NOMO-1 treated with DMSO at 0.1 percent for 48 hours (cell line): ENCODE results near the gene IGFBP3.
"Not testable (repeated sequence)": the region's sequence is repeated elsewhere in the genome, so short reads cannot be mapped to it uniquely, and the experiment has no call there.

Experiments used
- DNase-seq: peaks from one replicate; lab custom pipeline; 2025; ENCODE audit not compliant: unreplicated experiment; lab: John Stamatoyannopoulos, UW

Gene IGFBP3, protein sequence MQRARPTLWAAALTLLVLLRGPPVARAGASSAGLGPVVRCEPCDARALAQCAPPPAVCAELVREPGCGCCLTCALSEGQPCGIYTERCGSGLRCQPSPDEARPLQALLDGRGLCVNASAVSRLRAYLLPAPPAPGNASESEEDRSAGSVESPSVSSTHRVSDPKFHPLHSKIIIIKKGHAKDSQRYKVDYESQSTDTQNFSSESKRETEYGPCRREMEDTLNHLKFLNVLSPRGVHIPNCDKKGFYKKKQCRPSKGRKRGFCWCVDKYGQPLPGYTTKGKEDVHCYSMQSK

DNA sequence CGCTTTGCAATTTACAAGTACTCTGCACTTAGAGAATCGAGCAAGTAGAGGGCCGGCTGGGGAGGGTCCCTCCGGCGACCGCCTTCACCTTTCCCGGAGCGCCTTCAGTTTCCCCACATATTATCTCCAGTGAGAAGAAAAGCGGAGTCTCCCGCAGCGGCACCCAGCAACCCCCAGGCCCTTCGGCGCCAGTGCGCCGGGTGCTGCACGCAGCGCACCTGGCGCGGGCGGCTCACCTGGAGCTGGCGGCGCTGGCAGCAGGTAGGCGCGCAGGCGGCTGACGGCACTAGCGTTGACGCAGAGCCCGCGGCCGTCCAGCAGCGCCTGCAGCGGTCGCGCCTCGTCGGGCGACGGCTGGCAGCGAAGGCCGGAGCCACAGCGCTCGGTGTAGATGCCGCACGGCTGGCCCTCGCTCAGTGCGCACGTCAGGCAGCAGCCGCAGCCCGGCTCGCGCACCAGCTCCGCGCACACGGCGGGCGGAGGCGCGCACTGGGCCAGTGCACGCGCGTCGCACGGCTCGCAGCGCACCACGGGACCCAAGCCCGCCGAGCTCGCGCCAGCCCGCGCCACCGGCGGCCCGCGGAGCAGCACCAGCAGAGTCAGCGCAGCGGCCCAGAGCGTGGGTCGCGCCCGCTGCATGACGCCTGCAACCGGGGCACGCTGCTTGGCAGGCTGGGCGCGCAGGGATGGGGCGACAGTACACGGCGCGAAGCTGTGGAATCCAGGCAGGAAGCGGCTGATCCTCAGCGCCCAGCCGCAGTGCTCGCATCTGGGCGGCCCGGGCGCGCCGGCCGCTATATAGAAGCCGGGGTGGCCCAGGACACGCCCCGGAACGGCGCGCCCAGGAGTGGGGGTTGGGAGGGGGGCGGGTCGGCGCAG lies at the start of gene IGFBP3:
Gene IGFBP3 (minus strand): TSS at position 771 of the 879 bp plus-strand sequence. CDS start 132 bp downstream, at position 639.
- DNase-seq: peak; percentile 24

DNA sequence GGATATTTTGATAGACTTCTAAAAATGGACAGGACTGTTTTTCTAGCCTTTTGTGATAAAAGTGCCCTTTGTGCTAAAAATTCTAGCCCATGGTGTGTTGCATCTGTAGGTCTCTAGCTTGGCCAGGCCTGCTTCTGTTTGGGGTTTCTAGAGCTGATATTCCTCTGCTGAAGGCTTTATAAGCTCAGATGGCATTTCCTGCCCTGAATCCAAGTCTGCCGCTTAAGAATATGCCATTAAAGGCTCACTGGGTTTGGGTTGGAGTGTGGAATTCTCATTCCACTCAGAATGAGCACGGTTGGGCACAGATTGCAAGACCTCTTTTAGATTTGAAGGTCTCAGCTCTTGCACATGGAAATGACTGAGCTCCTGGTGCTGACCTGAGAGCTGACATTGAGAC lies 49.4 kb upstream of the IGFBP3 start:
- no peak for DNase-seq

DNA sequence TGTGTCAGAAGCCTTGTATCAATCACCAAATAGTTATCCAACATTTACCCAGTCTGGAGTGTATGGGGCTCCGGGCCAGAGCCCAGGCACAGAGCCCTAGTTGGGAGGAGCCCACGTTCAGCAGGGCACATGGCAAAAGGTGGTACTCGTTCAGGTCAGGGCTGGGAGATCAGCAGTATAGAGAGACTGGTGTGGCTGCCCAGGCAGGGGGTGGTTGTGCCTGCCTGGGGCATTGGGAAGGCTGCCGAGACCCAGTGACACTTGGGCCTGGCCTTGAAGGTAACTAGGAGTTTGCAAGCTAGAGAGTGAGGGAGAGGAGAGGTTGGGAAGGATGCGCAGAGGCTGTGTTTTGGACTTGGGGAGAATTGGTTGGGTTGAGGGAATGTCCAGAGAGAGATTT lies 48.9 kb upstream of the IGFBP3 start:
- no peak for DNase-seq

DNA sequence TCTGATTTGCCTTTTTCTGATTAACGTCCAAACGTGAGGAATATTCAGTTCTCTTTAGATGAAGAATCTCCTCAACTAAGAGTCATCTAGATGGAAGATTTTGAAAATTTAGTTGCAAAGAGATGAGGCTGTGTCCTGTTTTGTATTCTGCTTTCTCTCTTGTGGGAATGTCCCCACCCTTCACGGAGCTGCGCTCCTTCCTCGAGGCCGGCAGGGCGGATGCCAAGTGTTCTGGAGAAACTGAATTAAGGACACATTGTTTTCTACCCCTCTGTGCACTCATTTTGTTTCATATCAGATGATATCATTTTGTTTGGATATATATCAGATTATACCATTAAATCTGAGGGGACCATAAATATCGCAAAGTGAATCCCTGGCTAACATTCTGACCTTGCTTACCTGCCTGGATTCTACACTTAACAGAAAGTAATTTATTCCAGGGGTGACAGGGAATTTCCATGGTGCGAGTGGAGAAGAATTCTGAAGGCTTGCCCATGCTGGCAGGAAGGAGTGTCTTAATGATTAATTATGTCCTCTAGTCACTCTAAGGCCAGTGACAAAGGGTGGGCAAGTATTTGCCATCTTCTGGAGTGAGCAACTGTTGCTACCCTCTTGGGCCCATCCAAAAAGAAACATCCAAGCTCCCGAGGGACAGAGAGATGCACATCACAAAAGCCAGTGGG lies 47.9 kb upstream of the IGFBP3 start:
- no peak for DNase-seq

DNA sequence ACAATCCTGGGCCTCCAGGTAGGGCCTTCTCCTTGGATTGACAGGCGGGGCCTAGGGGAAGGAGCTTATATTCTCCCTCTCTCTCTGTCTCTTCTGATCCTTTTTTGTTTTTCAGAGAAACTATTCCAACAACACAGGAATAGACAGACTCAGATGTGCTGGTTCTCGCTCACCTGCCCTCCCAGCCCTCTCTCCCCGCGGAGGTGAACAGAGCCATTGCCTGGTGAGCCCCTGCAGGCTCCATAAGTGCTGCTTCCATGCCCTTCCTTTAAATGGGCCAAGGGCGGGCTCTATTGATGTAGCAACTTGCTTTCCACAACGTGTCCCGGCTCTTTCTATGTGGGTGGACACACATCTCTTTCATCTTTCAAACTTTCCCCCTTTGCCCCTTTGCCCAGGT lies 47.2 kb upstream of the IGFBP3 start:
- DNase-seq: no peak

DNA sequence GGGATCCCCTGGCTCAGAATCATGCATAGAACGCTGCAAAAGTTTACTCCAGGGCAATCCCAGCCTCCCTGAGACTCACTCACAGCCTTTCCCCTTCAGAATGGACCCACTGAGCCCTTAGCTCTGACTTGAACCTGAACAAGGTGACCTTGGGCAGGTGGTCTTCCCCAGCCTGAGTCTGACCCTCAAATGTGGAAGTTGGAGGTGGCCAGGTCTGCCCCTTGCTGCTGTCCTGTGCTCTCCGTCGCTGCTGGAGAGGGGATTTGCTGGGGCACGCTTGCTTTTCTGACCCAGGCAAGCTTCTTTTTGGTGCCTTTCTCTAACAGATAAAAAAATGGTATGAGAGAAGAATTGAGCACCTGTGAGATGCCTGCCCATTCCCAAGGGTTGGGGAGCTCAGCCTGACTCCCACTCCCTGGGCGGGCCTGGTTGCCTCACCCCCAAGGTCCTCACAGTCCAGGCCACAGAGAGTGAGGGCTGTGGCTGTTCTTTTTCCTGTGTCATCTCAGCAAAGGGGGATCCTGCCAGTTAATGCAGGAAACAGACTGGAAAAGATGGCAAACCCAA lies 46.6 kb upstream of the IGFBP3 start:
- DNase-seq: no peak

DNA sequence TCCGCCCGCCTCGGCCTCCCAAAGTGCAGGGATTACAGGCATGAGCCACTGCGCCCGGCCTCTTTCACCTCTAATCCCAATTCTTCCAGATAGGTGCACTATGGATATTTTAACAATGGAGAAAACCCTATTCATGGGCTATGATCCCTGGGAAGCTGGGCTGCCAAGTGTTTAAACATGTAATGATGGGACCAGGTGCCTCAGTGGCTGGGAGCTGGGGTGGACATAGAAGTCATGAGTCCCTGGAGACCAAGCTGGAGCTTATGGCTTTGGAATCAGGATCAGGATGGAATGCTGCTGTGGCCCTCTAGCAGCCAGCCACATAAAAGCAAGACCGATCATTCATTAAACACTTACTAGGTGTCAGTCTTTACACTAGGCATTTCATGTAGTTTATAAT lies 41.8 kb upstream of the IGFBP3 start:
- DNase-seq: no peak

DNA sequence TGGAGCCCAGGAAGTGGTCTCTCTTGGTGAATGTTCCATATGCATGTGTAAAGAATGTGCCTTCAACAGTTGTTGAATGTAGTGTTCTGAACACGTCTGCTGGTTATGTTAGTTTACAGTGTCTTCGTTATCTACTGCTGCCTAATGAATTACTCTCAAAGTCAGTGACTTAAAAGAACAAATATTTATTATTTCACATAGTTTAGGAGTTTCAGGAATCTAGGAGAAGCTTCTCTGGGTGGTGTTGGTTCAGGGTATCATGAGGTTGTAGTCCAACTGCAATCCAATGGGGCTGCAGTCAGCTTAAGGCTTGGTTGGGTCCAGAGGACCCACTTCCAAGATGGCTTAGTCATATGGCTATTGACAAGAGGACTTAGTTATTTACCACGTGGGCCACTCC lies 36.6 kb upstream of the IGFBP3 start:
- DNase-seq: no peak

DNA sequence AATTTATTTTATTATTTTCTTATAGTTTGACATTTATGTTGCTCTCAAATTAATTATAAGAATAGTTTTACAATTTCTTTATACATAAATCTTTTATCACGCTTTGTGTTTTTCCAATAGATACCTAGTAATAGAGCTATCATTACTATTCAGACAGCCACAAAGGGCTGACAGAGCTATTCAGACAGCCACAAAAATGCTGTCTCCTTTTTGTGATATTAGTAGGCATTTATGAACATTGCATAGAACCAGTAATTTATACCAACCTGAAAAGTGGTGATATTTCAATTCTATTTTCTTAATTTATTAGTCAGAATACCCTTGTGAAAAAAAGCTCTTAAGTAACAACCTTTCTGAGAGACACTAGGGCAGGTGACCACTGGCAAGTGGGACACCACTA lies 34.2 kb upstream of the IGFBP3 start:
- no peak for DNase-seq

DNA sequence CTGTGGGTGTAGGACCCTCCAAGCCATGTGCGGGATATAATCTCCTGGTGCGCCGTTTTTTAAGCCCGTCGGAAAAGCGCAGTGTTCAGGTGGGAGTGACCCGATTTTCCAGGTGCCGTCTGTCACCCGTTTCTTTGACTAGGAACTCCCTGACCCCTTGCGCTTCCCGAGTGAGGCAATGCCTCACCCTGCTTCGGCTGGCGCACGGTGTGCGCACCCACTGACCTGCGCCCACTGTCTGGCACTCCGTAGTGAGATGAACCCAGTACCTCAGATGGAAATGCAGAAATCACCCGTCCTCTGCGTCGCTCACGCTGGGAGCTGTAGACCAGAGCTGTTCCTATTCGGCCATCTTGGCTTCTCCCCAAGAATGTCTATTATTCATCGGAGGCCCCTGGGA lies 32.0 kb upstream of the IGFBP3 start:
- DNase-seq: not testable (repeated sequence)

DNA sequence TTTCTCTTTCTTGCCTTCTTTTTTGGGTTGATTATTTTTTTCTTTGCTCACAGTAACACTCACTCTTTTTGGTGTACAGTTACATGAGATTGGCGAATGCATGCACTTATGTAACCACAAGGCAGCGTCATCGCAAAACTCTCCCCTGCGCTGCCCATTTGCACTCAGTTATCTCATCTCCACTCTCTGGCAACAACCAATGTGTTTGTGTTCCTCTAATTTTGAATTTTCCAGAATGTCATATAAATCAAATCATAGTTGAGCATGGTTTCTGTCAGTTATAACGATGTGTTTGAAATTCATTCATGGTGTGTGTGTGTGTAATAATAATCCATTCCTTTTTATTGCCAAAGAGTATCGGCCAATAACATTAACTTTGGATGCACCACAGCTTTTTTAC lies 23.0 kb upstream of the IGFBP3 start:
- DNase-seq: no peak

DNA sequence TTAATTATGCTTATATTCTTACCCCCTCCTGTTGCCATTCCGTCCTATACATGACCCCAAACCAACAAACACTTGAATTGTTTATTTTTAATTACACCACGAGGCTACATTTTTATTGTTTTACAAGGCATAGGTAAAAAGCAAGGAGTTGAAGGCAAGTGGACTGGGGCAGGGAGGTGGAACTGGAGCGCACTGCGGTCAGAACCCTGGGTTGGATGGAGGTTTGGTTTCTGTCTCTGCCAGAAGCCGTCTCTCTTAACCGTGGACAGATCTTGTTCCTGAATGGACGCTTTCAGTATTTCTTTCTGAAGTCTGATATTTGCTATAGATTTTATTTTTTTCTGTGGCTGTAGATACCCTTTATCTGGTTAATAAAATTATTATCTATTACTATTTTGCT lies 19.9 kb upstream of the IGFBP3 start:
- DNase-seq: no peak

DNA sequence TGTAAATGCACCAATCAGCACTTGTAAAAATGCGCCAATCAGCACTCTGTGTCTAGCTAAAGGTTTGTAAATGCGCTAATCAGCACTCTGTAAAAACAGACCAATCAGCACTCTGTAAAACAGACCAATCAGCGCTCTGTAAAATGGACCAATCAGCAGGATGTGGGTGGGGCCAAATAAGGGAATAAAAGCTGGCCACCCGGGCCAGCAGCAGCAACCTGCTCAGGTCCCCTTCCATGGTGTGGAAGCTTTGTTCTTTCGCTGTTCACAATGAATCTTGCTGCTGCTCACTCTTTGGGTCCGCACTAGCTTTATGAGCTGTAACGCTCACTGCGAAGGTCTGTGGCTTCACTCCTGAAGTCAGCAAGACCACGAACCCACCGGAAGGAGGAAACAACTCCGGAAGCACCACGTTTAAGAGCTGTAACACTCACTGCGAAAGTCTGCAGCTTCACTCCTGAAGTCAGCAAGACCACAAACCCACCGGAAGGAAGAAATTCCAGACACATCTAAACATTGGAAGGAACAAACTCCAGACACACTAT lies 19.2 kb upstream of the IGFBP3 start:
- peak; percentile 11 for DNase-seq

DNA sequence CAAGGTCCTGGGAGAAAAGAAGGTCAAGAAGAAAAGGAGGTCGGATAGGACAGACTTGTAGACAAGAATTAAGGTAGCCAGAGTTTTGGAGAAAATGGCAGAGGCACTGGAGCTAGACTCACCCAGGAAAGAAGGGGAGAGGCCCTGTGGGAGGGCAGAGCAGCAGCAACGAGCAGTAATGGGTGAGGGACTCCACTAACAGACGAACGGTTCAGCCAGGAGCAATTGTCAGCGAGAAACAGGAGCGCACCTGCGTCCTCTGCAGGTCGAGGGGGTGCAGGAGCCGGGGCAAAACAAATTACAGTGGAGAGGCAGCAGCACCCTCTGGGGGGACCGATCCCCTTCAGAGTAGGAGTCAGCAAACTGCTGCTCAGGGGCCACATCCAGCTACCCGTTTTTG lies 18.5 kb upstream of the IGFBP3 start:
- DNase-seq: no peak

DNA sequence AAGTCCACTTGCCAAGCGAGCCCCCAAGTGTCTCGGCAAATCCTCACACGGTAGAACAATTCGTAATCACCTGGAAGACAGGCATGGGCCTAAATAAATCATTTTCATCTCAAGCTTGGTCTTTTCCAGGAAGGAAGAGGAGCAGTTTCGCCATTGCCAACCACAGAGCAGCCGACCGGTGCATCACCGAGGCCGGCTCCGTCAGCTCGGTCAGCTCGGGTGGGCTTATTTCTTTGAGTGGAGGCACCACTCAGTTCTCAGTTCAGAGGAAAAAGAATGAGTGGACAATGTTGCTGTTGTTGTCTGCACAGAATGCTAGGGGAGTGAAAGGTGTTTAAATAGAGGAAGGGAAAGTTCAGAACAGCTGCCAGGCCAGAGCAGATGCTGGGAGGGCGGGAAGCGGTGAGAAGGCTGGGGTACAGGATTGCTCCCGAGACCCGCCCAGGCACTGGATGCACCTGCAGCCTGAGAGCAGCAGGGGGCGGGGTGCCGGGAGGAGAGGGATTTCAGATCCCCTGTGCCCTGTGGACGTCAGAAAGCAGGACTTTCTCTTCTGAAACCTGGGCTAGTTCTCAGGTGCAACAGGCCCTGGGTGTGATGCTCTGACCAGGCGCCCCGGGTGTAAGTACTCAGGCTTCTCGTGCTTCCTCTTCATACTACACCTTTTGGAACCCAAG lies 17.7 kb upstream of the IGFBP3 start:
- DNase-seq: no peak

DNA sequence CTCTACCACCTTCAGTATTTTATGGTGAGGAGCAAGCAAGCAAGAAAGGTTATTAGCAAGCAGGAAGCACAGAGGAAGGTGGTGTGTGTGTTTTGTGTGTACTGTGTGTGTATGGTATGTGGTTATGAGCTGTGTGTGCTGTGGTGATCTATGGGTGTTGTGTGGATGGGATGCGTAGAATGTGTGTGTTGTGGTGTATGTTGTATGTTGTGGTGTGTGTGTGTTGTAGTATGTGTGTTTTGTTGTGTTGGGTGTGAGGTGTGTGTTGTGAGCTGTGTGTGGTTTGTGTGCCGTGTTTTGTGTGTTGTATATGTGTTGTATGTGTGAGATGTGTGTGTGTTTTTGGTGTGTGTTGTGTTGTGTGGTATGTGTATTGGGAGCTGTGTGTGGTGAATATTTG lies 16.8 kb upstream of the IGFBP3 start:
- DNase-seq: no peak

DNA sequence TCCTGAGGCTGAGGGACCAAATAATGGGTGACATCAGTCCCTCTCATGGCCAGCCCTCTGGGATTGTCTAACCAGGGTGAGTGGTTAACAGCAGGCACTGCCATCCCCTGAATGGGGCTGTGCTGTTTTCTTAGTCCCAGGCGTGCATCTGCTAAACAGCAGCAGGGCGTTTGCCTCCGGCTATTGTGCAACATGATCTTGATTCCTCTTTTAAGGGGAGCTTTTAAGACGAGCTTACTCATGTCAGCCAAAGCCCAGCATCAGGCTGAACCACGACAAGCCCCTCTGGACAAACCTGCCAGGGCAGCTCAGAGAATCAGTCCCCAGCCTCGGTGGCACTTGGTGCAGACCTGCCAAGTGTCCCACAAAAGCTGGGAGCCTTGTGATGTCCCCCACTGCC lies 16.2 kb upstream of the IGFBP3 start:
- DNase-seq: peak; percentile 86

DNA sequence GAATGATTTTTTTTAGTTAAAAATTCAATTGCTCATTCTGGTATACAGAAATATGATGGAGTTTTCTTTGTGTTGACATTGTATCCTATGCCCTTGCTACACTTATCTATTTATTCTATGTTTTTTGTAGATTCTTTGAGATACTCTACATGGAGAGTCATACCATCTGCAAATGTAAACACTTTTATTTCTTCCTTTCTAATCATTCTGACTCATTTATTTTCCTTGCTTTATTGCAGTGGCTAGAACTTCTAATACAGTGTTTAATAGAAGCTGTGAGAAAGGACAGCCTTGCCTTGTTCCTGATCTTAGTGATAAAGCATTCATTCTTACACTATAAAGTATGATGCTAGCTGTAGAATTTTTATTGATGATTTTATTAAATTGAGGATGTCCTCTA lies 9.9 kb upstream of the IGFBP3 start:
- DNase-seq: no peak

DNA sequence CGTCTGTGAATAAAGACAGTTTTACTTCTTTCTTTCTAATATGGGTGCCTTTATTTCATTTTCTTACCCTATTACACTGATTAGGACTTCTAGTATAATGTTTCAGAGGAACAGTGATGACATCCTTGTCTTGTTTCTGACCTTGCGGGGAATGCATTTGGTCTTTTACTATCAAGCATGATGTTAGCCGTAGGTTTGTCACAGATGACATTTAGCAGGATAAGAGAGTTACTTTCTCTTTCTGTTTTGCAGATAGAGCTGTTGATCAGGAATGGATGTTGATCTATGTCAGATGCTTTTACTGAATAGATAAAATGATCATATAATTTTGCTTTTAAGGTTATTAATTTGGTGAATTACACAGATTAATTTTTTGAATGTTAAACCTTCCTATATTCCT lies 6.6 kb upstream of the IGFBP3 start:
- no peak for DNase-seq

DNA sequence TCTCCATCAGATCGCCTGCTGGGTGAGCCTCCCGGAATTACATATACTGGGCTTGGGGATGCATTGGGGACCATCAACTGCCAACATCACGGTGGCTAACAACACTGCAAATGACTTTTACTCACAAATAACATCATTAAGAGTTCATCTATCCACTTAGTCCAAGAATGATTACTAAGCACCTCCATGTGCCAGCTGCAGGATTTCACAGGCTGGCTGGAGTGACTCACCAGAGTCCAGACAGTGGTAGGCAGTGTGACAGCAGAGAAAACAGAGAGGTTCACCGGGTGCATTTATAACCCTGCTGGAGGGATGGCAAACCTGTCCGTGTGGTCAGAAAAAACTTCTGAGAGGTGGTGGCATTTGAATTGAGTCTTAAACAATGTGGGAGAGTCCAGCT lies 3.2 kb upstream of the IGFBP3 start:
- DNase-seq: no peak

DNA sequence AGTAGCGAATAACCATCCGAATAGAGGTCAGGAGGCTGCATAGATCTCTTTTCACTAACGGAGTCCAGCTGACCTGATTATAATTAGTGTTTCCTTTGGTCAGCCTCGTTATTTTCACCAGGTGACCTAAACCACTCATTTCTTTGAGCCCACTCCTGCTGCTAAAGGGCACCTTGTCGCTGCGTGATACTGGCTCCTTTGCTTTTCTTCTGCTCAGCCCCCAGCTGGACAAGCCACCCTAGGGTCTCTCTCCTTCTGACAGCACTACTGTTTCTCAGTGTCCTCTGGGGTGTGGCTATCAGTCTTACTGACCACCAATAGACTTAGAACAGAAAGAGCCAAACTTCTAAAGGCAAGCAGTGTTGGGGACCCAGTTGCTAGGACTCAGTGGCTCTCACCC lies 2.7 kb upstream of the IGFBP3 start:
- no peak for DNase-seq
